Body of pancreas (tissue), 4 donors: ENCODE measurements around the gene CYP2E1.

Experiments used
- CTCF ChIP-seq, 7 experiments: fragments of 450-650 bp in 4 of 7; fragments of 200-600 bp in 3 of 7; sonication (generic) in 3 of 7; IDR thresholded peaks; one replicate each; pipeline ENCODE4 v1.5.1; 2016 to 2019; ENCODE audit warnings: antibody characterized with exemption in 7 of 7
- POLR2A ChIP-seq, 3 donors: fragments of 450-650 bp; IDR thresholded peaks; one replicate each; pipeline ENCODE4 v1.6.1; 2016; ENCODE audit warnings: antibody characterized with exemption in 3 of 3, mild to moderate bottlenecking in 2 of 3

GRCh38 chr10:133489816-133490588 is 37.2 kb upstream of the CYP2E1 start:
- no peak for TF ChIP-seq POLR2A (IDR thresholded peaks at IDR 0.05)
- no peak for TF ChIP-seq CTCF (IDR thresholded peaks at IDR 0.05)
